GM18873 (cell line): ENCODE measurements around the gene CALU.
A peak's percentile ranks its signal among the peaks of the same experiment; 100 is the strongest.

Experiments
- ATAC-seq: cut with Tn5 transposase; IDR thresholded peaks from one replicate; pipeline ENCODE4 v1.9.1; 2021; ENCODE audit warnings: mild to moderate bottlenecking, moderate library complexity, moderate number of reproducible peaks; ENCODE audit not compliant: unreplicated experiment, low FRiP score

Gene CALU

DNA sequence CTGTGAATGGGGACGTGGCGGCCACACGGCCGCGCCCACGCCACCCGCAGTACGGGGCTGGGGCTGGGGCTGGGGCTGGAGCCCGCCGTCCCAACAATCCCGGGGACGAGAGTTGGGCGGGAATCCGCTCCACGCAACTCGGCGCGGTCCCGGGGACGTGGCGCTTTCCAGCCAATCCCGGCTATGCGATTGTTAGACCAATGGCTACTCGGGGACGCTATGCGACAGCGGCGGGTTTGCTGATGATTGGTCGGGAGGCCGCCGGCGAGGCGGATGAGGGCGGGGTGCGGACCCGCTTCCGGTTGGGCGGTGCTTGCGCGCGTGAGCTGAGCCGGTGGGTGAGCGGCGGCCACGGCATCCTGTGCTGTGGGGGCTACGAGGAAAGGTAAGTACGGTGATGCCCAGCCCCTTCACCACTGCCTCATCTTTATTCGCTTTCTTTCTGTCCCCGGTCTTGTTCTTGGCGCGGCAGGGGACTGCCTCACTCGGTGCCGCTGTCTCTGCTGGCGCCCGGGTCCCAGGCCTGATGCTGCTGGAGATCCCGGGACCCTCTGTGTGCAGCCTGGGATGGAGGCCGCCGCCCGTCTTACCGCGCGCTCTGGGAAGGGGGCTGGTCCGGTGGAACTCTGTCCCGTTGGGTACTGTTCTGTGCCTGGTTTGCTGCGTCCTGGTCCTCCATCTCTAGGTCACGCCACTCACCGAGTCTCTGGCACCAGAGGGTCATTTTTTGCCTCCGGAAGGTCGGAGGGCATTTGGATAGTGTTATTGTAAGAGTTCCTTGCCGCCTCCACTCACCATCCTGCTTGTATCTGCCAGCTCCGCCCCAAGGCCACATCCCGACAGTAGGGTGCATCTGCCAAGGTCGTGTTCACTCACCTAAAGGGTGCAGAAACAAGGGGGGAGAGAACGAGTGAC lies at the start of gene CALU:
Gene CALU (plus strand): TSS at position 312 of the 915 bp plus-strand sequence. CDS start 9,225 bp downstream, outside the sequence.
- peak; percentile 95 for ATAC-seq

DNA sequence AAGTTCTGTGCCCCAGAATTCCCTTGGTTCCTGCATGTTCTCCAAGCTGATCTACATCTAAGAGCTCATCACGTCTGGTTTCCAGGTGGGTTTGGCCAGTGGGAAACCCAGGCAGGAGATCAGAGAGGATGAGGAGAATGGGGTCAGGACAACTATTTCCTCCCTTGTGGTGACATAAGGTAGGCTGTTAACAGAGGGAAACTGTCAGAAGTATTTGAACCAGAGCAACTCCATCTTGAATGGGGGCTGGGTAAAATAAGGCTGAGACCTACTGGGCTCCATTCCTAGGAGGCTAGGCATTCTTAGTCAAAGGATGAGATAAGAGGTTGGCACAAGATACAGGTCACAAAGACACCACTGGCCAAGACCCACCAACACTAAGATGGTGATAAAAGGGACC lies 47.9 kb upstream of the CALU start:
- ATAC-seq: no peak

GRCh38 chr7:128692623-128693270 lies 46.4 kb upstream of the CALU start:
- no peak for ATAC-seq

GRCh38 chr7:128693373-128694015 lies 45.7 kb upstream of the CALU start:
- ATAC-seq: no peak

- ATAC-seq: no peak
Observed at GRCh38 chr7:128694738-128695137, 44.4 kb upstream of the CALU start.

GRCh38 chr7:128697302-128697905 lies 41.8 kb upstream of the CALU start:
- no peak for ATAC-seq

GRCh38 chr7:128699196-128699712 lies 39.9 kb upstream of the CALU start:
- ATAC-seq: no peak

DNA sequence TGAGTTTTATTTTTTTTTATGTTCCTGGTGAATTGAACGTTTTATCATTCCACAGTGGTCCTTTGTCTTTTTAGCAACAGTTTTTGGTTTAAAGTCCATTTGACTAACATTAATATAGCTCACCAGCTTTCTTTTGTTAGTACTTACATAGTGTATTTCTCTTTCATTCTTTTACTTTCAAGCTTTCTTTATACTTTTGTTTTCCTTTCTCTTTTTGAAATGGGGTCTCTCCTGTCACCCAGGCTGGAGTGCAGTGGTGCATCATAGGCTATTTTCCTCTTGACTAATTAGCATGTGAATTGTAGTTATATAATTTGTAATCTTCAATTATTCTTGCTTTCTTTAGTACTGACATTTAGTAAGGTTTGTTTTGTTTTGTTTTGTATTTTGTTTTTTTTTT lies 39.3 kb upstream of the CALU start:
- ATAC-seq: no peak

GRCh38 chr7:128701062-128701785 lies 37.9 kb upstream of the CALU start:
- no peak for ATAC-seq

- ATAC-seq: no peak
Observed at GRCh38 chr7:128703609-128704241, 35.4 kb upstream of the CALU start.

DNA sequence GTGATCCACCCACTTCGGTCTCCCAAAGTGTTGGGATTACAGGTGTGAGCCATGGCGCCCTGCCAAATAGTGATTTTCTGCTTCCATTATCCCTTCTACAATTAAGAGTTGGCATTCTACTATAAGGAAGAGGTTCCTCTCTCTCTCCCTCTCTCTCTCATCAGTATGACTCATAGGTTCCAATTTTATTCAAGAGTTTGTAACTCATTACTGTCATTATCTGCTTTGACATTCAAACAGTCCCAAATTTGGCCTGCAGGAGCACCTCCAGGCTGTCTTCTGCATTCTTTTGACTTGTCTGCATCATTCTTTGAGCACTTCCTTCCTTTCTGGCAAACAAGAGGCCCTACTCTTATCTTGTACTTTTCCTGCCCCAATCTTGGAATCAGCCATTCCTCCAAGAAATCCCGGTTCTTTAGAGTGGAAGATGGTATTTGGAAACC lies 33.2 kb upstream of the CALU start:
- no peak for ATAC-seq

DNA sequence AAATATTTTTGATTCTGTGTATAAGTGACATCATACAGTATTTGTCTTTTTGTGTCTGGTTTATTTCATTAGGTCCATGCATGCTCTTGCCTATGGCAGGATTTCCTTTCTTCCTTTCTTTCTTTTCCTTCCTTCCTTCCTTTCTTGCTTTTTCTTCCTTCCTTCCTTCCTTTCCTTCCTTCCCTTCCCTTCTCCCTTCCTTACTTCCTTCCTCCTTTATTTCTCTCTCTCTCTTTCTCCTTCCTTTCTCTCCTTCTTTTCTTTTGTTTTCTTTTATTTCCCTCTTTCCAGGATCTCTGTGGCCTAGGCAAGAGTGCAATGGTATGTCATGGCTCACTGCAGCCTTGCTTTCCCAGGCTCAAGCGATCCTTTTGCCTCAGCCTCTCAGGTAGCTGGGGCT lies 31.4 kb upstream of the CALU start:
- ATAC-seq: no peak

GRCh38 chr7:128708235-128708634 lies 30.9 kb upstream of the CALU start:
- ATAC-seq: no peak

DNA sequence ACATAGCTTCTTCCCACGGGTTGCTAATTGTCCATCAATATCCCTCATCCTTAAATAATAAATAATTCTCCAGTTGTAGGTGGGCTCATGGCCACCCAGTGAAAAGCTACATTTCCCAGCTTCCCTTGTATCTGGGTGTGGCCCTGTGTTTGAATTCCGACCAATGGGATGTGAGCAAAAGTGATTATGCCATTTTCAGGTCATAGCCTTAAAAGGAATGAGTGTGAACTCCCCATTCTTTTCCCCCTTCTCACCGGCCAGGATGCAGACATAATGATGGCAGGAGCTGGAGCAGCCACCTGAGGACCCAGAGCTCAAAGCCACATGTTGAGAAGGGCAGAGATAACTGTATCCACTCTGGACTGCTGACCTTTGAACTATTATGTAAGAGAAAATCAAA lies 30.3 kb upstream of the CALU start:
- no peak for ATAC-seq

GRCh38 chr7:128710481-128710880 lies 28.7 kb upstream of the CALU start:
- no peak for ATAC-seq

DNA sequence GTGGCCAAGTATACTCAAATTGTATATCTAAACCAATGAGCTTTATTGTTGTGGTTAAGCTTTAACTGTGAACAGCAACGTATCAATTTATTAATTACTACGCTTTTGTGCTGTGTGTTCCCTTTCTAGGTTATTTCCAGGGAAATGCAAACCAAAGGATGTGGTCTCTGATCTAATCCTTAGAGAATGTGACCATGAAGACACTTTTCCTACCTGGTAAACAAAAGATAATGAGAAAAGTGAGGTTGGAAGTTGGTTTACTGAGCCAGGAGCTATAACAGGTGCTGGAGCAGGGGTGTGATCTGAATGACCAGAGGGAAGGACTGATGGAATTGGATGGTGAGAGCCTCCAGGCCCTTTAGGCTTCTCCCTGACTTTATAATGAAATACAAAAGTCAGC lies 25.4 kb upstream of the CALU start:
- no peak for ATAC-seq

DNA sequence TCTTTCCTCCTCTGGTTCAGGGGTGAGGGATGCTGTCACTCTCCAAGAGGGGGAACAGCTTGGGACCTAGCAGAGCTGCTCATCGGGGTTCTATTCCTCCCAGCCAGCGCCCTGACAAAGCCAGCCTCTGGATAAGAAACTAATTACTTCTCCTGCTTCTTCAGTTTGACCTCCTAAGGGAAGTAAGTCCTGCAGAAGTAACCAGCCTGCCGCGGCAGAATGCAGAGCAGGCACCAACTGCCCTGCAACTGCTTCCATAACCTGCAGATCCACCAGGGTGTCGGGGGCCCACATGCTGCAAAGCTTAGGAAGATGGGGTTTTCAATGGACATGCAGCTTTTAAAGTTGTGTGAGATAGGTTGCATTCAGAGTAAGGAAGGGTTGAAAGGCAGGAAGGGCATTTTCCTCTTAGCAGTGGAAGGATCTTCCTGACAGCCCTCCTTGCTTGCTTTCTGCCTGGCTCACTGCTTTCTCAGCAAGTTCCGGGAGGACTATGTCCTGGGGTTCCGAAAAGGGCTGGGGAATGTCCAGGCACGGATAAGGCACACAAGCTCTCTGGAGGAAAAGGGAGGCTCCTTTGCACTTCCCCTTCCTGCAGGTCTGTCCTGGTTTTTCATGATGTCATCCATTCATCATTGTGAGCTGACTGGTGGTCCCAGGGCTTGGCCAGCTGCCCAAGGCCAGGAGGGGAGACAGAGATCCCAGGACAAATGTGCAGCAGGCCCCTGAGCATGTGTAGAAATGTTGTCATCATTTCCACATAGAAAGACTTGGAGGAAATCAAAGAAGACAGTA lies 24.3 kb upstream of the CALU start:
- ATAC-seq: no peak

GRCh38 chr7:128718967-128719642 lies 20.1 kb upstream of the CALU start:
- no peak for ATAC-seq
